Astrocyte of the cerebellum (primary cell): ENCODE results near the gene FSTL4.

Source experiments
- DNase-seq: peaks from one replicate; pipeline ENCODE4 v3.0.0-alpha.2; 2011; ENCODE audit warnings: low read depth
- H3K4me3 ChIP-seq: 2 replicates; pipeline ENCODE4 v1.5.1; 2011; ENCODE audit warnings: mild to moderate bottlenecking, low read depth, low read length, moderate library complexity
- CTCF ChIP-seq: IDR thresholded peaks from 2 replicates; pipeline ENCODE4 v1.5.1; 2012; ENCODE audit warnings: low read length, low read depth, moderate library complexity, mild to moderate bottlenecking; ENCODE audit errors: missing control alignments
- in situ Hi-C: cut with HindIII; loops from 2 replicates; pipeline ENCODE4 v1.10.0; 2017; ENCODE audit warnings: low sequenced_read_pairs

Gene FSTL4

DNA sequence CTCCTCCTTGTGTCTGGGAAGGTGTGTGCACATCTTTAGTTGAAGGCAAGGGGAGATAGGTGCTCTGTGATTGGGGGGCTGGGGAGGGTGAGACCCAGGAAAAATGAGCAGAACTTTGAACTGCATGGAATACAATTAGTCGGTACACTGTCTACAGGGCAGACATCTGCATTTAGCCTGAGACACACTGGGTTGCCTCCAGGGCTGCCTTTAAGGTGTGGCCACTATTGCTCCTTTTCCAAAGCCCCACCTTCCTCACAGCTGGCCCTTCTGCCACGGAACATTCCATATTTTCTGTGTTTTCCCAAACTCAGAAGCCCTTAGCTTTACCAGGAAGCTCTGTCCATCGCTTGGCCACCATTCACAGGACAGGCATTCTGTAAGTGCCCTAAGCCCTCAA is 312.6 kb downstream of the FSTL4 start:
- TF ChIP-seq CTCF = no peak
- no peak overlapping the region for H3K4me3 ChIP-seq
- DNase-seq = no peak
- in situ Hi-C loops = no loop called here

GRCh38 chr5:133299021-133299420 is 313.3 kb downstream of the FSTL4 start:
- no peak for DNase-seq
- no peak overlapping the region for H3K4me3 ChIP-seq
- no peak for TF ChIP-seq CTCF
- in situ Hi-C loops = no loop called here

DNA sequence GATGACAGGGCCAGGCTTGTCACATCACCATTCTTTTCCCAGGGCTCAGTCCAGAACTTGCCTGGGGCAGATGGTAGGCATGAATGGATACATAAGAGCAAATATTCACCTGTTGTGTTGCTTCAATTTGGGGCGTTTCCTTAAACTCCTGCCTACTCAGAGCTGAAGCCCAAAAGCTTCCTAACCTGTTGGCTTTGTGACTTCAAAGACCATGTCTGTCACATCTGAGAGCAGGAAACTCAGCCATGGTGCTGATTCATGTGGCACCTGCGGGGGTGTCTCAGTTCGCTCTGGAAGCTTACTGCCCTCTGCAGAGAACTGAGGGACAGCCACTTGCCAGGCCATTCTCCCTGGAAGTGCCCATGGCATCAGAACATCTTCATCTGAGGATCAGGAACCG is 313.9 kb downstream of the FSTL4 start:
- no peak for TF ChIP-seq CTCF
- no peak for DNase-seq
- no peak overlapping the region for H3K4me3 ChIP-seq
- in situ Hi-C loops = no loop called here

DNA sequence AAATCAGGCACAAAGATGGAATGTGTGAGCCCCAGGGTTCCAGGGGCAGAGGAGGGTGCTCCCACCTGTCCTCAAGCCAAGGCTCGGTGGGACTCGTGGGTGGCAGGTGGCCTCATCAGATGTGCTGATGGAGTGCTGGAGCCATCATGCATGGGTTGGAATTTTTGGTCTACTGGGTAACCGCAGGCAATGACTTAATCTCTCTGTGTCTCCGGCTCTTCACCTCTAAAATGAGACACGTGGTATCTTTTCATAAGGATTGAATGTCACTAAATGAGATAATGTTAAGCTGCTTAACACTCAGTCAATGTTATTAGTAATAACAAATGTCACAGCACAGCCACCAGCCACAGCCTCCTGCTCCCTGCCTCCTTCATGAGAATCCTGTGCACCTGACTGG is 315.0 kb downstream of the FSTL4 start:
- in situ Hi-C loops = no loop called here
- no peak overlapping the region for H3K4me3 ChIP-seq
- no peak for DNase-seq
- no peak for TF ChIP-seq CTCF

DNA sequence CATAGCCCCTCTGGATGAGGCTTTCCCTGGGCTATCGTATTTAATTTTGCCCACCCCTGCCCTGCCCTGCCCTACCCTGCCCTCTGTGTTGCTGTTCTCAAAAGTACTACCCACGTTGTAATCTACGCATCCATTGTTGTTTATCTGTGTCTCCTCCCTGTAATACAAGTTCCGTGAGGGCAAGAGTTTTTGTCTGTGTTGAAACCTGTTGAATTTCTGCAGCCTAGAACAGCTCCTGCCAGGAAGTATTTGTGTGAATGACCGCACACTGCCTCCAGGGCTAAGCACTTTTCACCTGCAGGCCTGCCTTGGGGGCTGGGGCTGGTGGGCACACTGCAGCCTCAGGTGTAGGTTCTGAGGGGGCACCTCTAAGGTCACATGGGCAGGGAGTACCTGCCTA is 315.7 kb downstream of the FSTL4 start:
- no peak for TF ChIP-seq CTCF
- H3K4me3 ChIP-seq = no peak overlapping the region
- in situ Hi-C loops = no loop called here
- no peak for DNase-seq

DNA sequence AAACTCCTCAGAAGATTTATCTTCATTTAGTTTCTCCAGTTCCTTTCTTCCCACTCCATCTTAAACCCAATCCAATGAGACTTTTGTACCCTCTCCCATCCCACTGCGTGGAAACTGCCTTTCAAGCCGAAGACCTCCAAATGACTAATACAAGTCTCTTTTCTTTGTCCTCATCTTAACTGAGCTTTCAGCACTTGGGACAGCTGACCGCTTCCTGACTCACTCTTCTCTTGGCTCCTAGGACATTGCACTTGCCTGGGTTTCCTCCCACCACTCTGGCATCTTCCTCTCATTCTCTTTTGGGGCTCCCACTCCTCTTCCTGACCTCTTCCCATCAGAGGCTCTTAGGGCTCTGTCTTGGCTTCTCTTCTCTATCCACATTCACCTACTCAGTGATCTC is 316.8 kb downstream of the FSTL4 start:
- no peak for DNase-seq
- no peak overlapping the region for H3K4me3 ChIP-seq
- in situ Hi-C loops = no loop called here

More for the DNA sequence above, 316.8 kb downstream of the FSTL4 start:
- TF ChIP-seq CTCF = no peak
